Osteoblast (primary cell): ENCODE measurements around the gene STH. TPM values are rescaled to one million over a fixed set of nuclear protein-coding genes. Genes with fewer than 3 reads are reported as not detected.

ENCODE experiments used
- DNase-seq: peaks from one replicate; pipeline ENCODE4 v3.0.0; 2011; ENCODE audit warnings: low spot score, mixed read lengths; ENCODE audit not compliant: insufficient read length; ENCODE audit errors: missing footprints
- H2AFZ ChIP-seq: 2 replicates; pipeline ENCODE4 v1.6.0; 2011; ENCODE audit warnings: mild to moderate bottlenecking, low read length
- H3K27ac ChIP-seq: 2 replicates; pipeline ENCODE4 v1.5.1; 2011; ENCODE audit warnings: mild to moderate bottlenecking, low read depth, low read length, moderate library complexity
- H3K27me3 ChIP-seq: 2 replicates; pipeline ENCODE4 v1.6.0; 2012; ENCODE audit warnings: mild to moderate bottlenecking, control low read depth, inconsistent platforms, low read length, moderate library complexity; ENCODE audit not compliant: insufficient read depth
- H3K36me3 ChIP-seq: 2 replicates; pipeline ENCODE4 v1.5.1; 2011; ENCODE audit warnings: mild to moderate bottlenecking, low read length, control low read depth, moderate library complexity; ENCODE audit not compliant: insufficient read depth
- H3K4me1 ChIP-seq: 2 replicates; pipeline ENCODE4 v1.5.1; 2011; ENCODE audit warnings: mild to moderate bottlenecking, low read length, control low read depth, moderate library complexity; ENCODE audit not compliant: insufficient read depth
- H3K4me2 ChIP-seq: 2 replicates; pipeline ENCODE4 v1.6.0; 2011; ENCODE audit warnings: mild to moderate bottlenecking, low read length; ENCODE audit not compliant: insufficient read depth
- H3K4me3 ChIP-seq: fragments of 200-600 bp; sonication (generic); 3 replicates; pipeline ENCODE4 v1.5.1; 2012; ENCODE audit warnings: mild to moderate bottlenecking, low read length, inconsistent platforms; ENCODE audit not compliant: insufficient read depth
- H3K79me2 ChIP-seq: 2 replicates; pipeline ENCODE4 v1.6.0; 2012; ENCODE audit warnings: mild to moderate bottlenecking, low read length, control low read depth, inconsistent platforms; ENCODE audit not compliant: insufficient read depth
- H3K9me3 ChIP-seq: 2 replicates; pipeline ENCODE4 v1.5.1; 2011; ENCODE audit warnings: low read depth, low read length, control low read depth
- H4K20me1 ChIP-seq: 2 replicates; pipeline ENCODE4 v1.6.0; 2012; ENCODE audit warnings: mild to moderate bottlenecking, low read length, control low read depth; ENCODE audit not compliant: insufficient read depth
- total RNA-seq: library from RNA; depleted of rRNA; stranded (reverse); fragments of >200 nt; gene quantifications from 2 replicates; pipeline ENCODE4 v1.2.3, GENCODE V29; 2012
- TF ChIP-seq, protein P1 (sequence below): IDR thresholded peaks from 2 replicates; pipeline ENCODE4 v1.5.1; 2011; ENCODE audit warnings: mild to moderate bottlenecking, low read depth, low read length, moderate library complexity; ENCODE audit errors: extremely low read depth

The STH gene
- total RNA-seq, 1 donor: not detected

GRCh38 chr17:46024590-46024989 lies 25.5 kb downstream of the STH start:
- Histone ChIP-seq H3K4me3 (no peak overlapping the region), H2AFZ (no peak overlapping the region), H3K27me3 (no peaks in the 10 kb centered on the region)

DNA sequence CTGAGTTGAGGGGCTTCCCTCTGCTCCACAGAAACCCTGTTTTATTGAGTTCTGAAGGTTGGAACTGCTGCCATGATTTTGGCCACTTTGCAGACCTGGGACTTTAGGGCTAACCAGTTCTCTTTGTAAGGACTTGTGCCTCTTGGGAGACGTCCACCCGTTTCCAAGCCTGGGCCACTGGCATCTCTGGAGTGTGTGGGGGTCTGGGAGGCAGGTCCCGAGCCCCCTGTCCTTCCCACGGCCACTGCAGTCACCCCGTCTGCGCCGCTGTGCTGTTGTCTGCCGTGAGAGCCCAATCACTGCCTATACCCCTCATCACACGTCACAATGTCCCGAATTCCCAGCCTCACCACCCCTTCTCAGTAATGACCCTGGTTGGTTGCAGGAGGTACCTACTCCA lies 26.0 kb downstream of the STH start:
- no peak overlapping the region for H2AFZ ChIP-seq
- TF ChIP-seq, protein P1, sequence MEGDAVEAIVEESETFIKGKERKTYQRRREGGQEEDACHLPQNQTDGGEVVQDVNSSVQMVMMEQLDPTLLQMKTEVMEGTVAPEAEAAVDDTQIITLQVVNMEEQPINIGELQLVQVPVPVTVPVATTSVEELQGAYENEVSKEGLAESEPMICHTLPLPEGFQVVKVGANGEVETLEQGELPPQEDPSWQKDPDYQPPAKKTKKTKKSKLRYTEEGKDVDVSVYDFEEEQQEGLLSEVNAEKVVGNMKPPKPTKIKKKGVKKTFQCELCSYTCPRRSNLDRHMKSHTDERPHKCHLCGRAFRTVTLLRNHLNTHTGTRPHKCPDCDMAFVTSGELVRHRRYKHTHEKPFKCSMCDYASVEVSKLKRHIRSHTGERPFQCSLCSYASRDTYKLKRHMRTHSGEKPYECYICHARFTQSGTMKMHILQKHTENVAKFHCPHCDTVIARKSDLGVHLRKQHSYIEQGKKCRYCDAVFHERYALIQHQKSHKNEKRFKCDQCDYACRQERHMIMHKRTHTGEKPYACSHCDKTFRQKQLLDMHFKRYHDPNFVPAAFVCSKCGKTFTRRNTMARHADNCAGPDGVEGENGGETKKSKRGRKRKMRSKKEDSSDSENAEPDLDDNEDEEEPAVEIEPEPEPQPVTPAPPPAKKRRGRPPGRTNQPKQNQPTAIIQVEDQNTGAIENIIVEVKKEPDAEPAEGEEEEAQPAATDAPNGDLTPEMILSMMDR: no peak
- DNase-seq: no peak
- H3K79me2 ChIP-seq: no peaks in the 10 kb centered on the region
- no peaks in the 10 kb centered on the region for H3K4me1 ChIP-seq
- peaks cover 23% of the 10 kb centered on the region for H3K36me3 ChIP-seq
- H3K27me3 ChIP-seq: no peaks in the 10 kb centered on the region
- peaks cover 5% of the 10 kb centered on the region for H4K20me1 ChIP-seq
- H3K27ac ChIP-seq: no peak overlapping the region
- H3K4me2 ChIP-seq: no peak overlapping the region
- H3K4me3 ChIP-seq: no peak overlapping the region
- no peaks in the 10 kb centered on the region for H3K9me3 ChIP-seq

More at GRCh38 chr17:46024590-46024989, 25.5 kb downstream of the STH start:
- Histone ChIP-seq H3K4me1 (no peaks in the 10 kb centered on the region), H4K20me1 (peaks cover 5% of the 10 kb centered on the region), H3K9me3 (no peaks in the 10 kb centered on the region), H3K27ac (no peak overlapping the region), H3K36me3 (peaks cover 23% of the 10 kb centered on the region), H3K4me2 (no peak overlapping the region), H3K79me2 (no peaks in the 10 kb centered on the region)
- TF ChIP-seq, protein P1: no peak
- DNase-seq: peak; percentile 80

DNA sequence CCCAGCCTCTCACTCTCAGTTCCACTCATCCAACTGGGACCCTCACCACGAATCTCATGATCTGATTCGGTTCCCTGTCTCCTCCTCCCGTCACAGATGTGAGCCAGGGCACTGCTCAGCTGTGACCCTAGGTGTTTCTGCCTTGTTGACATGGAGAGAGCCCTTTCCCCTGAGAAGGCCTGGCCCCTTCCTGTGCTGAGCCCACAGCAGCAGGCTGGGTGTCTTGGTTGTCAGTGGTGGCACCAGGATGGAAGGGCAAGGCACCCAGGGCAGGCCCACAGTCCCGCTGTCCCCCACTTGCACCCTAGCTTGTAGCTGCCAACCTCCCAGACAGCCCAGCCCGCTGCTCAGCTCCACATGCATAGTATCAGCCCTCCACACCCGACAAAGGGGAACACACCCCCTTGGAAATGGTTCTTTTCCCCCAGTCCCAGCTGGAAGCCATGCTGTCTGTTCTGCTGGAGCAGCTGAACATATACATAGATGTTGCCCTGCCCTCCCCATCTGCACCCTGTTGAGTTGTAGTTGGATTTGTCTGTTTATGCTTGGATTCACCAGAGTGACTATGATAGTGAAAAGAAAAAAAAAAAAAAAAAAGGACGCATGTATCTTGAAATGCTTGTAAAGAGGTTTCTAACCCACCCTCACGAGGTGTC lies 26.6 kb downstream of the STH start:
- DNase-seq: peak; percentile 73
- Histone ChIP-seq H3K4me1 (no peaks in the 10 kb centered on the region), H3K27ac (no peak overlapping the region), H3K79me2 (no peaks in the 10 kb centered on the region), H3K9me3 (no peaks in the 10 kb centered on the region), H4K20me1 (peaks cover 5% of the 10 kb centered on the region), H3K4me2 (no peak overlapping the region), H3K36me3 (peaks cover 28% of the 10 kb centered on the region), H3K27me3 (no peaks in the 10 kb centered on the region), H3K4me3 (no peak overlapping the region), H2AFZ (no peak overlapping the region)
- TF ChIP-seq, protein P1: no peak

GRCh38 chr17:46026166-46027047 lies 27.4 kb downstream of the STH start:
- DNase-seq: peak; percentile 62
- Histone ChIP-seq H3K9me3 (no peaks in the 10 kb centered on the region), H3K36me3 (peaks cover 35% of the 10 kb centered on the region), H3K4me1 (no peaks in the 10 kb centered on the region), H2AFZ (no peak overlapping the region), H4K20me1 (peaks cover 5% of the 10 kb centered on the region), H3K4me3 (no peak overlapping the region), H3K79me2 (no peaks in the 10 kb centered on the region), H3K27me3 (no peaks in the 10 kb centered on the region), H3K27ac (no peak overlapping the region), H3K4me2 (no peak overlapping the region)
- TF ChIP-seq, protein P1: no peak
